Suprapubic skin (tissue), 4 donors: ENCODE results near the gene JDP2. TPM values are rescaled to one million over a fixed set of nuclear protein-coding genes. Genes with fewer than 3 reads are reported as not detected.

Experiments
- DNase-seq, 2 donors: peaks; one replicate each; pipeline ENCODE4 v3.0.0-alpha.2; 2019; ENCODE audit warnings: low spot score in 2 of 2
- H3K27ac ChIP-seq: fragments of 200-600 bp; sonication (generic); one replicate; pipeline ENCODE4 v1.5.1; 2019
- H3K27me3 ChIP-seq: fragments of 200-600 bp; sonication (generic); one replicate; pipeline ENCODE4 v1.5.1; 2019
- H3K36me3 ChIP-seq: fragments of 200-600 bp; sonication (generic); one replicate; pipeline ENCODE4 v1.5.1; 2019
- H3K4me1 ChIP-seq: fragments of 200-600 bp; sonication (generic); one replicate; pipeline ENCODE4 v1.5.1; 2019
- H3K4me3 ChIP-seq: fragments of 200-600 bp; sonication (generic); one replicate; pipeline ENCODE4 v1.5.1; 2019; ENCODE audit warnings: mild to moderate bottlenecking
- H3K9me3 ChIP-seq: fragments of 200-600 bp; sonication (generic); one replicate; pipeline ENCODE4 v1.5.1; 2019
- CTCF ChIP-seq, 2 donors: fragments of 200-600 bp in 1 of 2; fragments of 450-650 bp in 1 of 2; sonication (generic) in 1 of 2; IDR thresholded peaks; one replicate each; pipeline ENCODE4 v1.5.1; 2016 to 2019; ENCODE audit warnings: antibody characterized with exemption in 2 of 2, mild to moderate bottlenecking in 1 of 2, moderate library complexity in 1 of 2
- EP300 ChIP-seq: sonication (generic); formaldehyde crosslinking; IDR thresholded peaks from one replicate; pipeline ENCODE4 v1.6.1; 2017; ENCODE audit warnings: antibody characterized with exemption
- POLR2A ChIP-seq, 2 donors: fragments of 450-650 bp; IDR thresholded peaks; one replicate each; pipeline ENCODE4 v1.6.1; 2017; ENCODE audit warnings: antibody characterized with exemption in 2 of 2, mild to moderate bottlenecking in 2 of 2, moderate library complexity in 2 of 2
- POLR2AphosphoS5 ChIP-seq, 3 donors: sonication (generic); formaldehyde crosslinking; IDR thresholded peaks; one replicate each; pipeline ENCODE4 v1.6.1; 2017; ENCODE audit warnings: antibody characterized with exemption in 3 of 3
- WGBS: methylation state at CpG from one replicate; pipeline ENCODE4 v1.1.5; 2018; 5-methylcytosine and 5-hydroxymethylcytosine counted together
- total RNA-seq, 4 donors: library from RNA; depleted of rRNA; stranded (reverse); fragments of >200 nt; gene quantifications; one replicate each; pipeline ENCODE4 v1.1.0, GENCODE V29; 2016

The JDP2 gene
- total RNA-seq, 4 donors from 2014 or later, result 36.0 to 72.7 (median 50.4) TPM

DNA sequence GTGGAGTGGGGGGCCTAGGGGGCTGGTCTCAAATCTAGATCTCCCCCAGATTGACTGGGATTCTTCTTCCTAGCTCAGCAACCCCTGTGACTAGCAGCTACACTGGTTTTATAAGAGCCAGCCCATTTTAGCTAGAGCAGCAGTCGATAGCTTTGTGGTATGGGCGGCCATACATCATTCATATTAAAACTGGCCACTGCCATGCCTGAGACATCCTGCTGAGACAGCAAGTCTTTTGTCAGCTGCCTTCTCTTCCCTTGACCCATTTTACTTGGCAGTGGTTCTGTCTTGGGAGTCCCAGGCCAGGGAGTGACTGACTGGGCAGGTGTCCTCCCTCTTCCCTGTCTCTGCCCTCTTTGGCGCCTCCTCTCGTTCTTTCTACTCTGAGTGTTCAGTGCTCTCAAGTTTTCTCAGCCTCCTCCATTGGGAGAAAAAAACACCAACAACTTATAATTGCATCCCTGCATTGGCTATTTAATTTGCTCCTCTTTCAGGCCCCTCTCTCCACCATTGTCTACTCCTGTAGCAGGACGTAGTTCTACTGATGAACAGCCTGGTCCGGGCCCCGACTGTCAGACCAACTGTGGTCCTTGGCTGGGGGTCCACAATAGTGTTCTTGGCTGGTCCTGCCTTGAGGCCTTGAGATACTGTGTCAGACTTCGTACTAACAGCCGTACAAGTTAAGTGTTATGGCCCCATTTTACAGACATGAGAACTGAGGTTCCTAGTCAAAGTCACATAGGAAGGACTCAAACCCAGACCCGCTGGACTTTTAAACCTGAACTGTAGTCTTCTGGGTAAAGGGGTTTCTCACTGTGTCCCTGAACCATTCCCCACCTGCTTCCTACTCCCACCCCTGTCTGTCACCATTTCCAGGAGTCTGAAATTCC, 18.3 kb upstream of the JDP2 start:
- TF ChIP-seq POLR2A (IDR thresholded peaks at IDR 0.05) (no peak), CTCF (IDR thresholded peaks at IDR 0.05) (no peak), EP300 (no peak), POLR2AphosphoS5 (IDR thresholded peaks at IDR 0.05) (no peak)
- no peak for DNase-seq
- Histone ChIP-seq H3K4me1 (no peaks in the 10 kb centered on the region), H3K4me3 (no peak overlapping the region), H3K9me3 (no peaks in the 10 kb centered on the region), H3K36me3 (no peaks in the 10 kb centered on the region), H3K27me3 (no peaks in the 10 kb centered on the region), H3K27ac (no peak overlapping the region)
- WGBS, result 88% methylated on average over 10 of the region's 10 CpGs

GRCh38 chr14:75411214-75411540, 16.6 kb upstream of the JDP2 start:
- H3K27me3 ChIP-seq, result no peaks in the 10 kb centered on the region
- DNase-seq, result no peak

DNA sequence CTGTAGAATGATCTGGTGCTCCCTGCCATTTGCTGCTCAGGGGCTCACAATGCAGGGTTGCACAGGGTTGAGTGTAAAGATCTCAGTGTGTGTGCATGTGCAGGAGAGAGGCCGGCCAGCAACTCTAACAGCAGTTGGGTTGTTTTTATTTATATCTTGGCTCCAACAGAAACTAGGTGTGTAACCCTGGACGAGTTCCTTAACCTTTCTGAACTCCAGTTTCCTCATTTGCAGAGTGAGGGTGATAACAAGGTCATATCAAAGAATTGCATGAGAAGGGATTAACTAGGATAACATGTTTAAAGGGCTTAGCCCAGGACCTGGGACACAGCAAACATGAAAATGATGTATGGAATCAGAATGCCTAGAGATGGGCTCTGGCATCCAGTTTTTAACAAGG, 14.8 kb upstream of the JDP2 start:
- WGBS, result 55% methylated on average over 2 of the region's 2 CpGs

More at GRCh38 chr14:75411214-75411540, 16.6 kb upstream of the JDP2 start:
- no peak overlapping the region for H3K27ac ChIP-seq
- no peak overlapping the region for H3K4me3 ChIP-seq
- no peaks in the 10 kb centered on the region for H3K36me3 ChIP-seq
- no peaks in the 10 kb centered on the region for H3K9me3 ChIP-seq
- no peaks in the 10 kb centered on the region for H3K4me1 ChIP-seq
- TF ChIP-seq CTCF (IDR thresholded peaks at IDR 0.05), result no peak
- TF ChIP-seq EP300, result no peak
- no peak for TF ChIP-seq POLR2A (IDR thresholded peaks at IDR 0.05)
- no peak for TF ChIP-seq POLR2AphosphoS5 (IDR thresholded peaks at IDR 0.05)
- 84% methylated on average over 6 of the region's 6 CpGs for WGBS

DNA sequence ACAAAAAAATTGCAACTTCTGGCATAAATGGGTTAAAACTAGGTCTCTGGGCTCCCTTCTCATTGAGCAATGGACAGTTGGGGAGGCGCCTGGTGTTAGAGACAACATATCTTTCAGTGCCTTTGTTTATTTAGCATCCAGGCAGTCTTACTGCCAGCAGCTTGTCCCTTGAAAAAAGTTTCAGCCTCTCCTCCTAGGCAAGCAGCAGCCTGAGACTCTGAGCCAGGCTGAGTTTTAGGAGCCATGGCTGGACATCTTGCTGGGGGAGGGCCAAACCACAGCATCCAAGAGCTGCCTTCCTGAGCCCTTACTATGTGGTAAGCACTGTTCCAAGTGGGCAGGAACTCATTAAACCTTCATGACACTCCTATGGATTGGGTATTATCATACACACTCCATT, 10.1 kb upstream of the JDP2 start:
- H3K27ac ChIP-seq, result no peak overlapping the region
- no peaks in the 10 kb centered on the region for H3K36me3 ChIP-seq
- DNase-seq, result no peak
- 50% methylated on average over 1 of the region's 1 CpG for WGBS
- H3K9me3 ChIP-seq, result no peaks in the 10 kb centered on the region
- no peaks in the 10 kb centered on the region for H3K27me3 ChIP-seq
- TF ChIP-seq POLR2AphosphoS5 (IDR thresholded peaks at IDR 0.05), result no peak
- no peak for TF ChIP-seq POLR2A (IDR thresholded peaks at IDR 0.05)
- TF ChIP-seq EP300, result no peak
- no peak for TF ChIP-seq CTCF (IDR thresholded peaks at IDR 0.05)
- no peak overlapping the region for H3K4me3 ChIP-seq
- H3K4me1 ChIP-seq, result peaks cover 15% of the 10 kb centered on the region

More for the DNA sequence above, 14.8 kb upstream of the JDP2 start:
- Histone ChIP-seq H3K27ac (no peak overlapping the region), H3K36me3 (no peaks in the 10 kb centered on the region), H3K4me1 (no peaks in the 10 kb centered on the region), H3K9me3 (no peaks in the 10 kb centered on the region), H3K4me3 (no peak overlapping the region), H3K27me3 (no peaks in the 10 kb centered on the region)
- DNase-seq, result no peak
- TF ChIP-seq POLR2AphosphoS5 (IDR thresholded peaks at IDR 0.05) (no peak), EP300 (no peak), CTCF (IDR thresholded peaks at IDR 0.05) (no peak), POLR2A (IDR thresholded peaks at IDR 0.05) (no peak)

- no peak for DNase-seq
- Histone ChIP-seq H3K36me3 (no peaks in the 10 kb centered on the region), H3K27ac (no peak overlapping the region), H3K27me3 (no peaks in the 10 kb centered on the region), H3K4me1 (peaks cover 15% of the 10 kb centered on the region), H3K4me3 (no peak overlapping the region), H3K9me3 (no peaks in the 10 kb centered on the region)
- TF ChIP-seq CTCF (IDR thresholded peaks at IDR 0.05), result no peak
- TF ChIP-seq POLR2A (IDR thresholded peaks at IDR 0.05), result no peak
- TF ChIP-seq EP300, result no peak
- TF ChIP-seq POLR2AphosphoS5 (IDR thresholded peaks at IDR 0.05), result no peak
- WGBS, result 33% methylated on average over 12 of the region's 16 CpGs
Measured at GRCh38 chr14:75418850-75419768, 8.7 kb upstream of the JDP2 start.
